ENCODE results near the gene FBXL17.

DNA sequence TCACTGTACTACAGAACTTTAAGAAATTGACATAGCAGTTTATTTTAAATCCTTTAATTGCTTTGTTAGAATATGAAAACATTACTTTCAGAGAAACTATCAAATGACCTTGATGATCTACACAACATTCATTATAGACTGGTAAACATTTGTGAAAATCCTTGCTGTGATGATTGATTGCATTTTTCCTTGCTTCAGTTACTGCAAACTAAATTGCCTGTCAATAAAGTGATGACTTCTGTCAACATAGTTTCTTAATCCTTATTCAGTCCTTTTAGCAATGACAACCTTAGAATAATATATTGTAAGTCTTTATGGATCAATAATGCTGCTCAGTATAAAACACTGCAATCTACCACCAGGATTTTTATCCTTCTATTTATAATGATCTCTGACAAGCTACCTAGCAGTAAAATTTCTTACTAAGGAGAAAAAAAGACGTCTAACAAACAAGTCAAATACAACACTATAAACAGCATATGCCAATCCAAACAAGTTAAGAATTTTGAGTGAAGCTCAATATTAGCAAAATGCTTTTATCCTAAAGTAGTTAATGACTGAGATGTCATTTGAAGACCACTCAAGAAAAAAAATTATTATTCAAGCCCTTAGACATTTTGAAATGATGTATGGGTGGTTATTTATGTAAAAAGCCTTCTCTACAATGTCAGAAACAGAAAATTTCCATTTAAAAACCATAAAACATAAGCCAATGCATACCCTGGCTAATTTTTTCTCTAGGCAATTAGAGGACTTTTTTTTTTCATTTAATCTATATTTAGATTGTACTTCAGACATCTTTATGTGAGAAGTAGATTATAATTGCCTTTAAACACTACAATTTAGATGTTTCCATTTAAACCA, 105.5 kb downstream of the FBXL17 start:
- TF ChIP-seq, protein P1, sequence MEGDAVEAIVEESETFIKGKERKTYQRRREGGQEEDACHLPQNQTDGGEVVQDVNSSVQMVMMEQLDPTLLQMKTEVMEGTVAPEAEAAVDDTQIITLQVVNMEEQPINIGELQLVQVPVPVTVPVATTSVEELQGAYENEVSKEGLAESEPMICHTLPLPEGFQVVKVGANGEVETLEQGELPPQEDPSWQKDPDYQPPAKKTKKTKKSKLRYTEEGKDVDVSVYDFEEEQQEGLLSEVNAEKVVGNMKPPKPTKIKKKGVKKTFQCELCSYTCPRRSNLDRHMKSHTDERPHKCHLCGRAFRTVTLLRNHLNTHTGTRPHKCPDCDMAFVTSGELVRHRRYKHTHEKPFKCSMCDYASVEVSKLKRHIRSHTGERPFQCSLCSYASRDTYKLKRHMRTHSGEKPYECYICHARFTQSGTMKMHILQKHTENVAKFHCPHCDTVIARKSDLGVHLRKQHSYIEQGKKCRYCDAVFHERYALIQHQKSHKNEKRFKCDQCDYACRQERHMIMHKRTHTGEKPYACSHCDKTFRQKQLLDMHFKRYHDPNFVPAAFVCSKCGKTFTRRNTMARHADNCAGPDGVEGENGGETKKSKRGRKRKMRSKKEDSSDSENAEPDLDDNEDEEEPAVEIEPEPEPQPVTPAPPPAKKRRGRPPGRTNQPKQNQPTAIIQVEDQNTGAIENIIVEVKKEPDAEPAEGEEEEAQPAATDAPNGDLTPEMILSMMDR (IDR thresholded peaks at IDR 0.05; ENCODE audit: low read depth, low read length, missing input control) = no peak
- TF ChIP-seq, protein P2, sequence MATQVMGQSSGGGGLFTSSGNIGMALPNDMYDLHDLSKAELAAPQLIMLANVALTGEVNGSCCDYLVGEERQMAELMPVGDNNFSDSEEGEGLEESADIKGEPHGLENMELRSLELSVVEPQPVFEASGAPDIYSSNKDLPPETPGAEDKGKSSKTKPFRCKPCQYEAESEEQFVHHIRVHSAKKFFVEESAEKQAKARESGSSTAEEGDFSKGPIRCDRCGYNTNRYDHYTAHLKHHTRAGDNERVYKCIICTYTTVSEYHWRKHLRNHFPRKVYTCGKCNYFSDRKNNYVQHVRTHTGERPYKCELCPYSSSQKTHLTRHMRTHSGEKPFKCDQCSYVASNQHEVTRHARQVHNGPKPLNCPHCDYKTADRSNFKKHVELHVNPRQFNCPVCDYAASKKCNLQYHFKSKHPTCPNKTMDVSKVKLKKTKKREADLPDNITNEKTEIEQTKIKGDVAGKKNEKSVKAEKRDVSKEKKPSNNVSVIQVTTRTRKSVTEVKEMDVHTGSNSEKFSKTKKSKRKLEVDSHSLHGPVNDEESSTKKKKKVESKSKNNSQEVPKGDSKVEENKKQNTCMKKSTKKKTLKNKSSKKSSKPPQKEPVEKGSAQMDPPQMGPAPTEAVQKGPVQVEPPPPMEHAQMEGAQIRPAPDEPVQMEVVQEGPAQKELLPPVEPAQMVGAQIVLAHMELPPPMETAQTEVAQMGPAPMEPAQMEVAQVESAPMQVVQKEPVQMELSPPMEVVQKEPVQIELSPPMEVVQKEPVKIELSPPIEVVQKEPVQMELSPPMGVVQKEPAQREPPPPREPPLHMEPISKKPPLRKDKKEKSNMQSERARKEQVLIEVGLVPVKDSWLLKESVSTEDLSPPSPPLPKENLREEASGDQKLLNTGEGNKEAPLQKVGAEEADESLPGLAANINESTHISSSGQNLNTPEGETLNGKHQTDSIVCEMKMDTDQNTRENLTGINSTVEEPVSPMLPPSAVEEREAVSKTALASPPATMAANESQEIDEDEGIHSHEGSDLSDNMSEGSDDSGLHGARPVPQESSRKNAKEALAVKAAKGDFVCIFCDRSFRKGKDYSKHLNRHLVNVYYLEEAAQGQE (IDR thresholded peaks at IDR 0.05) = no peak
- TF ChIP-seq TAF1 (conservative IDR thresholded peaks at IDR 0.05) = no peak
- TF ChIP-seq, protein P3, sequence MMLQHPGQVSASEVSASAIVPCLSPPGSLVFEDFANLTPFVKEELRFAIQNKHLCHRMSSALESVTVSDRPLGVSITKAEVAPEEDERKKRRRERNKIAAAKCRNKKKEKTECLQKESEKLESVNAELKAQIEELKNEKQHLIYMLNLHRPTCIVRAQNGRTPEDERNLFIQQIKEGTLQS (IDR thresholded peaks at IDR 0.05) = no peak
- TF ChIP-seq, protein P4, sequence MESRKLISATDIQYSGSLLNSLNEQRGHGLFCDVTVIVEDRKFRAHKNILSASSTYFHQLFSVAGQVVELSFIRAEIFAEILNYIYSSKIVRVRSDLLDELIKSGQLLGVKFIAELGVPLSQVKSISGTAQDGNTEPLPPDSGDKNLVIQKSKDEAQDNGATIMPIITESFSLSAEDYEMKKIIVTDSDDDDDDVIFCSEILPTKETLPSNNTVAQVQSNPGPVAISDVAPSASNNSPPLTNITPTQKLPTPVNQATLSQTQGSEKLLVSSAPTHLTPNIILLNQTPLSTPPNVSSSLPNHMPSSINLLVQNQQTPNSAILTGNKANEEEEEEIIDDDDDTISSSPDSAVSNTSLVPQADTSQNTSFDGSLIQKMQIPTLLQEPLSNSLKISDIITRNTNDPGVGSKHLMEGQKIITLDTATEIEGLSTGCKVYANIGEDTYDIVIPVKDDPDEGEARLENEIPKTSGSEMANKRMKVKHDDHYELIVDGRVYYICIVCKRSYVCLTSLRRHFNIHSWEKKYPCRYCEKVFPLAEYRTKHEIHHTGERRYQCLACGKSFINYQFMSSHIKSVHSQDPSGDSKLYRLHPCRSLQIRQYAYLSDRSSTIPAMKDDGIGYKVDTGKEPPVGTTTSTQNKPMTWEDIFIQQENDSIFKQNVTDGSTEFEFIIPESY (IDR thresholded peaks at IDR 0.05) = no peak
- no peak for TF ChIP-seq GABPA (IDR thresholded peaks at IDR 0.05 in 1 of 2, conservative IDR thresholded peaks at IDR 0.05 in 1 of 2)
- no peak for TF ChIP-seq RXRA (IDR thresholded peaks at IDR 0.05)
- TF ChIP-seq, protein P5, sequence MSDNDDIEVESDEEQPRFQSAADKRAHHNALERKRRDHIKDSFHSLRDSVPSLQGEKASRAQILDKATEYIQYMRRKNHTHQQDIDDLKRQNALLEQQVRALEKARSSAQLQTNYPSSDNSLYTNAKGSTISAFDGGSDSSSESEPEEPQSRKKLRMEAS (IDR thresholded peaks at IDR 0.05) = no peak
- TF ChIP-seq EGR1 (IDR thresholded peaks at IDR 0.05; ENCODE audit: low read depth in 2 of 2) = no peak
- no peak for TF ChIP-seq SP1 (IDR thresholded peaks at IDR 0.05)

All from liver (tissue), 3 donors.